Measurements from ENCODE around the gene SOCS2. TPM values are rescaled to one million over a fixed set of nuclear protein-coding genes. Genes with fewer than 3 reads are reported as not detected.

The SOCS2 gene
- total and polyA plus RNA-seq, 2 donors (not counting 3 experiments of a cell fraction or from before 2014, with no cell fraction given), result 2.4 to 5.6 TPM

GRCh38 chr12:93524386-93525133 is 47.9 kb upstream of the SOCS2 start:
- Histone ChIP-seq H3K79me2 (ENCODE audit: control insufficient read depth, insufficient read depth, low read length) (no peaks in the 10 kb centered on the region), H2AFZ (ENCODE audit: low read depth, low read length) (no peak overlapping the region), H3K9me1 (replicated peaks; ENCODE audit: control insufficient read depth, extremely low read depth, insufficient read depth, low read length) (no peaks in the 10 kb centered on the region), H3K36me3 (ENCODE audit: control insufficient read depth in 2 of 2, extremely low read depth in 1 of 2, insufficient read depth in 2 of 2, low read length in 2 of 2) (no peaks in the 10 kb centered on the region), H3K27me3 (ENCODE audit: control insufficient read depth in 2 of 2, insufficient read depth in 2 of 2, low read length in 2 of 2) (peaks cover 2% of the 10 kb centered on the region in 2 experiments), H3K4me3 (replicated peaks in 1 of 3; ENCODE audit: insufficient read depth in 1 of 3, low read depth in 1 of 3, low read length in 3 of 3) (no peak overlapping the region), H3K4me2 (ENCODE audit: insufficient read depth, low read length) (no peak overlapping the region), H3K27ac (ENCODE audit: insufficient read depth, low read depth, low read length) (no peak overlapping the region), H3K4me1 (ENCODE audit: control insufficient read depth, extremely low read depth, insufficient read depth, low read length) (peaks cover 3% of the 10 kb centered on the region), H3K9me3 (replicated peaks; ENCODE audit: control insufficient read depth, insufficient read depth, low read length) (no peaks in the 10 kb centered on the region), H3K9ac (replicated peaks; ENCODE audit: extremely low read depth, insufficient read depth, low read length) (no peak overlapping the region), H4K20me1 (replicated peaks; ENCODE audit: control insufficient read depth, extremely low read depth, insufficient read depth, low read length) (no peaks in the 10 kb centered on the region)
- POLR2A ChIA-PET, result no interaction called here
- intact Hi-C loops (cut with micrococcal nuclease), result loop anchor here (5.0 kb wide), 1 partner anchor 578 kb away; no protein-coding TSS in a partner anchor
- CTCF ChIA-PET, result interaction anchor here (0.7 to 1.6 kb wide), 4 partner anchors 12 to 752 kb away, joined by 3 to 13 read pairs (median 8); no protein-coding TSS in a partner anchor
- DNase-seq (ENCODE audit: low read depth, low spot score) (no peak), FAIRE-seq (no peak)
- no peak for TF ChIP-seq GATA2 (IDR thresholded peaks at IDR 0.05; ENCODE audit: insufficient read depth, insufficient read length, low read depth, low read length)
- no peak for TF ChIP-seq POLR2A (IDR thresholded peaks at IDR 0.05; ENCODE audit: low read depth, low read length)
- TF ChIP-seq, protein P1, sequence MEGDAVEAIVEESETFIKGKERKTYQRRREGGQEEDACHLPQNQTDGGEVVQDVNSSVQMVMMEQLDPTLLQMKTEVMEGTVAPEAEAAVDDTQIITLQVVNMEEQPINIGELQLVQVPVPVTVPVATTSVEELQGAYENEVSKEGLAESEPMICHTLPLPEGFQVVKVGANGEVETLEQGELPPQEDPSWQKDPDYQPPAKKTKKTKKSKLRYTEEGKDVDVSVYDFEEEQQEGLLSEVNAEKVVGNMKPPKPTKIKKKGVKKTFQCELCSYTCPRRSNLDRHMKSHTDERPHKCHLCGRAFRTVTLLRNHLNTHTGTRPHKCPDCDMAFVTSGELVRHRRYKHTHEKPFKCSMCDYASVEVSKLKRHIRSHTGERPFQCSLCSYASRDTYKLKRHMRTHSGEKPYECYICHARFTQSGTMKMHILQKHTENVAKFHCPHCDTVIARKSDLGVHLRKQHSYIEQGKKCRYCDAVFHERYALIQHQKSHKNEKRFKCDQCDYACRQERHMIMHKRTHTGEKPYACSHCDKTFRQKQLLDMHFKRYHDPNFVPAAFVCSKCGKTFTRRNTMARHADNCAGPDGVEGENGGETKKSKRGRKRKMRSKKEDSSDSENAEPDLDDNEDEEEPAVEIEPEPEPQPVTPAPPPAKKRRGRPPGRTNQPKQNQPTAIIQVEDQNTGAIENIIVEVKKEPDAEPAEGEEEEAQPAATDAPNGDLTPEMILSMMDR (IDR thresholded peaks at IDR 0.05; ENCODE audit: extremely low read depth in 1 of 2, insufficient read depth in 1 of 2, low read depth in 1 of 2, low read length in 2 of 2), result no peak
- no peak for TF ChIP-seq JUN (IDR thresholded peaks at IDR 0.05; ENCODE audit: borderline replicate concordance, insufficient read depth, insufficient read length, low read depth)
- TF ChIP-seq EZH2 (IDR thresholded peaks at IDR 0.05; ENCODE audit: borderline replicate concordance, low read depth, low read length, severe bottlenecking), result no peak
- TF ChIP-seq MYC (IDR thresholded peaks at IDR 0.05; ENCODE audit: low read depth, low read length), result no peak
- TF ChIP-seq POLR2AphosphoS5 (IDR thresholded peaks at IDR 0.05; ENCODE audit: insufficient read depth, low read depth, low read length), result no peak
- no peak for TF ChIP-seq FOS (IDR thresholded peaks at IDR 0.05; ENCODE audit: borderline replicate concordance, insufficient read depth, low read length)
- no peak for TF ChIP-seq MAX (IDR thresholded peaks at IDR 0.05; ENCODE audit: insufficient read depth, insufficient read length)
- BruUV-seq (replicated peaks), result no TSS peak
- dilution Hi-C loops (cut with MboI; ENCODE audit: extremely low pct_ligation_motif_present, low sequenced_read_pairs), result no loop called here

All from endothelial cell of umbilical vein (primary cell).